Brain microvascular endothelial cell (primary cell): ENCODE data around the gene DIABLO.
A peak's percentile ranks its signal among the peaks of the same experiment; 100 is the strongest.

Experiments
- DNase-seq: peaks from one replicate; pipeline ENCODE4 v3.0.0-alpha.2; 2020
- H3K27ac ChIP-seq: fragments of 250-450 bp; sonication (Bioruptor Pico); 2 replicates; pipeline ENCODE4 v1.5.1; 2020; ENCODE audit warnings: mild to moderate bottlenecking, moderate library complexity
- H3K27me3 ChIP-seq: fragments of 250-450 bp; sonication (Bioruptor Pico); replicated peaks from 2 replicates; pipeline ENCODE4 v1.5.1; 2020; ENCODE audit warnings: mild to moderate bottlenecking
- H3K36me3 ChIP-seq: fragments of 250-450 bp; sonication (Bioruptor Pico); replicated peaks from 2 replicates; pipeline ENCODE4 v1.5.1; 2020; ENCODE audit warnings: mild to moderate bottlenecking
- H3K4me3 ChIP-seq: 2 replicates; pipeline ENCODE4 v1.5.1; 2011; ENCODE audit warnings: low read depth, mild to moderate bottlenecking, control low read depth, low read length, moderate library complexity
- in situ Hi-C: cut with HindIII; loops from 2 replicates; pipeline ENCODE4 v1.10.0; 2017; ENCODE audit warnings: low sequenced_read_pairs, low pct_ligation_motif_present
- TF ChIP-seq, protein P1 (sequence below): IDR thresholded peaks from 2 replicates; pipeline ENCODE4 v1.5.1; 2011; ENCODE audit warnings: low read depth, mild to moderate bottlenecking, moderate library complexity, low read length, control low read depth, inconsistent platforms; ENCODE audit errors: missing control alignments

Gene DIABLO

DNA sequence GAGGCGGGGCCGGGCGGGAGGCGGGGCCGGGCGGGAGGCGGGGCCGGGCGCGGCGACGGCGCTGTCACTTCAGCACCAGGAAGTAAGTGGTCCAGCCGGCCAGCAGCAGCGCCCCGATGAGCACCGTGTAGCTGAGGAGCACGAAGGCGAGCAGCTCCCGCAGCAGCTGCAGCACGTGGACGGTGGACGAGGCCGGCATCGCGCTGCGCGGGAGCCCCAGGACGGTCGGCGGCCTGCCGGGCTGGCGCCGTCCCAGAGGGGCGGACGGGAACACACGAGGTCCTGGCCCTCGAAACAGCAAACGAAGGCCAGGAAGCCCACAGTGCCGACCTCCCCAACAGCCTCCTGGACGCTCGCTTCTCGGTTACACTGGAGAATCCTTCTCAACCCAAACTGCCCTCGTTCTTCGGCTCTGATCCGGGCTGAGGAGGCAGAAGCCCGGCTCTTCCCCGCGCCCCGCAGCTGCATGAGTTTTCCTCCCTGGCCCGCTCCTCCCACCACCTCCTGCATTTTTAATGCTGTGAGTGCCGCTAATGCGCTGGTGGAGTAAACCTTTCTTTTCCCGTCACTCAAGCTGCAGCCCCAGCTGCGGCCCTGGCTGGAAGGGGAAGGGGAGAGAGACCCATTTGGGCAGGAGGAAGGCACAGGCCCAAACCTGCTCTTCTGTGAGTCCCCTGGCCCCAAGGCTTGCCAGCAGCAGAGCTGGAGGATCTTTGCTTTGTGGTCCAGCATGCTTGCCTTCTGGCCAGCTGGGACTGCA, 694 bp upstream of the DIABLO start:
- H3K27ac ChIP-seq, result no peak overlapping the region
- DNase-seq, result no peak
- H3K36me3 ChIP-seq, result no peaks in the 10 kb centered on the region
- in situ Hi-C loops, result no loop called here
- H3K4me3 ChIP-seq, result peak overlapping the region; percentile 22
- no peaks in the 10 kb centered on the region for H3K27me3 ChIP-seq
- TF ChIP-seq, protein P1, sequence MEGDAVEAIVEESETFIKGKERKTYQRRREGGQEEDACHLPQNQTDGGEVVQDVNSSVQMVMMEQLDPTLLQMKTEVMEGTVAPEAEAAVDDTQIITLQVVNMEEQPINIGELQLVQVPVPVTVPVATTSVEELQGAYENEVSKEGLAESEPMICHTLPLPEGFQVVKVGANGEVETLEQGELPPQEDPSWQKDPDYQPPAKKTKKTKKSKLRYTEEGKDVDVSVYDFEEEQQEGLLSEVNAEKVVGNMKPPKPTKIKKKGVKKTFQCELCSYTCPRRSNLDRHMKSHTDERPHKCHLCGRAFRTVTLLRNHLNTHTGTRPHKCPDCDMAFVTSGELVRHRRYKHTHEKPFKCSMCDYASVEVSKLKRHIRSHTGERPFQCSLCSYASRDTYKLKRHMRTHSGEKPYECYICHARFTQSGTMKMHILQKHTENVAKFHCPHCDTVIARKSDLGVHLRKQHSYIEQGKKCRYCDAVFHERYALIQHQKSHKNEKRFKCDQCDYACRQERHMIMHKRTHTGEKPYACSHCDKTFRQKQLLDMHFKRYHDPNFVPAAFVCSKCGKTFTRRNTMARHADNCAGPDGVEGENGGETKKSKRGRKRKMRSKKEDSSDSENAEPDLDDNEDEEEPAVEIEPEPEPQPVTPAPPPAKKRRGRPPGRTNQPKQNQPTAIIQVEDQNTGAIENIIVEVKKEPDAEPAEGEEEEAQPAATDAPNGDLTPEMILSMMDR, result no peak

DNA sequence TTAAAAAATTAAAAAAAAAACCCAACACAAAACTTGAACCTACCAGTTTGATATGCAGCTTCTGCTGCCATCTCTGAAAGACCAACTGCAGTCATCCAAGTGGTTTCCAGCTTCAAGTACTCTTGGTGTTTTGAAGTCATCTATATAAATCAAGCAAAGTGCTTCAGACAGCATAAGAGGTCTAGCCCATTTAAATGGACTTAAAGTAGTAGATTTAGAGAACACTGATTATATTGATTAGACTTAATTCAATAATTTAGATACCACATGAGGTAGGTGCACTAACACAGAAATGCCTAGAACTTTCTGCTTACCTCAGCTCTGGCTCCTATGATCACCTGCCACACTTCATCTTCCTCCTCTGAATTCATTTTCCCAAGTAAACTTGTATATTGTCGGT, 9.4 kb downstream of the DIABLO start:
- TF ChIP-seq, protein P1, result no peak
- Histone ChIP-seq H3K27ac (no peak overlapping the region), H3K36me3 (peaks cover 63% of the 10 kb centered on the region), H3K27me3 (no peaks in the 10 kb centered on the region), H3K4me3 (no peak overlapping the region)
- DNase-seq, result no peak
- in situ Hi-C loops, result no loop called here

DNA sequence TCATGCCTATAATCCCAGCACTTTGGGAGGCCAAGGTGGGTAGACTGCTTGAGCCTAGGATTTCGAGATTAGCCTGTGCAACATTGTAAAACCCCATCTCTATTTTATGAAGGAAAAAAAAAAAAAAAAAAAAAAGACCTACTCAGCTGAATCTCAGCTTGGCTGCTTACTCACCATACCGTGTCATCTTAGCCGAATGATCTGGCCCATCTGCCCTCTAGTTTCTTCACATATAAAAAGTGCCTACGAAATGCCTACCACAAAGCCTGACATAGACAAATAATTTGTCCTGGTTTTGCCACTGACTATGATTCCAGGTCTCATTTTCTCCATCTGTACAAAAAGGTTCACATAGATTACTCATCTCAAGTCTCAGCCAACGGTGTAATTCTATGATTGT, 10.1 kb downstream of the DIABLO start:
- no peak for DNase-seq

DNA sequence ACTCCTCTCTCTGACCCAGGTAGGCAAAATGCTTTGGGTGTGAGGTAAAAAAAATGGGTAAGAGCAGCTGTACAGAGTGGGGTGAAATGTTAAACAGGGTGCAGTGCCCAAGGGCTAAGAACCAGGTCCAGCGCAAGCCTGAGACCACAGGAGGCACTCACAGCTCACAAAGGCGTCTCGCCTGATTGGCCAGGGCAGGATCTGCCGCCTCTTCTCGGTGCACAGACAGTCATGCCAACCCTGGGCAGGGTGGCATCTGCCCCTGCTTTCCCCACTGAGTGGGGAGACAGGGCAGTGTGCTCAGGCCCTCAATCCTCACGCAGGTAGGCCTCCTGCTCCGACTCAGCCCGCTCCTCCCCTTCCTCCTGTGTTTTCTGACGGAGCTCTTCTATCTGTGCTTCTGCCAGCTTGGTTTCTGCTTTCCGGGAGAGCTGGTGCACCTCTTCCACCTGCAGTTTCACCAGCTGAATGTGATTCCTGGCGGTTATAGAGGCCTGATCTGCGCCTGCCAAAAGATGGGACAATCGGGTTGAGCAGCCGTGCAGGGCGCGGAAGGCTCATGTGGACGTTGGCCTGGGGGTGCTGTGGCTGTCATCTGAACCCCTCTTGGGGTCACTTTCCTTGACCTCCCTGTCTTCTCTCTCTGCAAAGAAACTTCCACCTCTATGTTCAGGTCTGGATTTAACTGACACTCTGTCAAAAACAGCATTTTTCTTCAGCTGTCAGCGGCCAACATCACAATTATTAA, 17.6 kb downstream of the DIABLO start:
- Histone ChIP-seq H3K27ac (no peak overlapping the region), H3K36me3 (peaks cover 35% of the 10 kb centered on the region), H3K4me3 (no peak overlapping the region), H3K27me3 (peaks cover 16% of the 10 kb centered on the region)
- in situ Hi-C loops, result no loop called here
- DNase-seq, result no peak
- TF ChIP-seq, protein P1, result no peak

More for the DNA sequence above, 10.1 kb downstream of the DIABLO start:
- H3K36me3 ChIP-seq, result peaks cover 62% of the 10 kb centered on the region
- H3K27ac ChIP-seq, result no peak overlapping the region
- in situ Hi-C loops, result no loop called here
- TF ChIP-seq, protein P1, result no peak
- H3K4me3 ChIP-seq, result no peak overlapping the region
- no peaks in the 10 kb centered on the region for H3K27me3 ChIP-seq

DNA sequence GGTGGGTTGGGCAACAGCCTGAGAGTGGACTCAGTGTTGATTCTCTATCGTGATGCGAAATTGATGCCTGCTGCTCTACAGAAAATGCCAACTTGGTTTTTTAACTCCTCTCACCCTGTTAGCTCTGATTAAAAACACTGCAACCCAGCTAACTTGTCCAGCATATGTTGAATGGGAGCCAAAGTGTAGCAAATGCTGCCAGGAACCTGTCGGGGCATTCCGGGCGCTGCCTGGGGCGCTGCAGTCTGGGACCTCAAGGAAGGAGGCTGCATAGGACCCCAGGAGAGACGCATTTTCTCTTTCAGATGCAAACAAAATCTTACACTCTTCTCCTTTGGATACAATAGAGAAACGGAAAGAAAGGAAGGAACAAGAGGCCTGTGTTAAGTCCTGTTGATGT, 18.5 kb downstream of the DIABLO start:
- TF ChIP-seq, protein P1, result no peak
- no peak for DNase-seq
- Histone ChIP-seq H3K27ac (no peak overlapping the region), H3K27me3 (peaks cover 16% of the 10 kb centered on the region), H3K36me3 (peaks cover 28% of the 10 kb centered on the region), H3K4me3 (no peak overlapping the region)
- in situ Hi-C loops, result no loop called here
